Naive thymus-derived CD4-positive, alpha-beta T cell (primary cell): ENCODE data around the gene RADIL. TPM values are rescaled to one million over a fixed set of nuclear protein-coding genes. Genes with fewer than 3 reads are reported as not detected.

Experiments used
- ATAC-seq: fragments of 150-1000 bp; cut with Tn5 transposase; 2 replicates; pipeline ENCODE4 v1.10.0; 2021; ENCODE audit warnings: mild to moderate bottlenecking, moderate library complexity
- CTCF ChIA-PET: fragments of 350-600 bp; sonication (Branson Sonifier 250); formaldehyde crosslinking; loops from one replicate; lab custom pipeline; 2021; ENCODE audit warnings: antibody characterized with exemption; lab: Charles Lee
- POLR2A ChIA-PET: fragments of 350-600 bp; sonication (Branson Sonifier 250); formaldehyde crosslinking; loops from one replicate; lab custom pipeline; 2021; ENCODE audit warnings: antibody characterized with exemption, inconsistent platforms; lab: Charles Lee
- DNase-seq, 9 donors: peaks; one replicate each; pipeline versions ENCODE4 v3.0.0 to v3.0.0-alpha.2; 2020 to 2022; ENCODE audit warnings: mixed read lengths in 1 of 9
- H3K27ac ChIP-seq: one replicate; pipeline ENCODE4 v1.7.0; 2013; ENCODE audit warnings: mild to moderate bottlenecking, low read depth, low read length, moderate library complexity
- H3K27me3 ChIP-seq, 2 donors: one replicate each; pipeline ENCODE4 v1.7.0; 2013; ENCODE audit warnings: low read length in 2 of 2, mild to moderate bottlenecking in 2 of 2, moderate library complexity in 2 of 2; ENCODE audit not compliant: control insufficient read depth in 2 of 2, insufficient read depth in 2 of 2
- H3K36me3 ChIP-seq, 3 experiments: 1 replicate in 2 of 3; 2 replicates in 1 of 3; pipeline ENCODE4 v1.7.0; 2013; ENCODE audit warnings: low read length in 3 of 3, mild to moderate bottlenecking in 3 of 3, moderate library complexity in 1 of 3; ENCODE audit not compliant: insufficient read depth in 3 of 3, control insufficient read depth in 2 of 3
- H3K4me1 ChIP-seq, 2 donors: one replicate each; pipeline ENCODE4 v1.7.0; 2013; ENCODE audit warnings: low read length in 2 of 2, mild to moderate bottlenecking in 2 of 2, moderate library complexity in 1 of 2; ENCODE audit not compliant: control insufficient read depth in 2 of 2, insufficient read depth in 2 of 2
- H3K4me3 ChIP-seq: 2 replicates; pipeline ENCODE4 v1.7.0; 2013; ENCODE audit warnings: mild to moderate bottlenecking, low read length
- H3K9me3 ChIP-seq, 3 experiments: 1 replicate in 2 of 3; 2 replicates in 1 of 3; pipeline ENCODE4 v1.7.0; 2013; ENCODE audit warnings: low read length in 3 of 3; ENCODE audit not compliant: control insufficient read depth in 2 of 3
- H3K27ac Mint-ChIP-seq, 9 donors: one replicate each; pipeline ENCODE4 v1.8.0; 2020 to 2022; ENCODE audit warnings: mixed read lengths in 9 of 9, mild to moderate bottlenecking in 8 of 9, moderate library complexity in 5 of 9, inconsistent platforms in 2 of 9
- H3K27me3 Mint-ChIP-seq, 5 donors: one replicate each; pipeline ENCODE4 v1.8.0; 2021 to 2022; ENCODE audit warnings: mixed read lengths in 5 of 5, mild to moderate bottlenecking in 1 of 5
- H3K36me3 Mint-ChIP-seq, 5 donors: one replicate each; pipeline ENCODE4 v1.8.0; 2020 to 2022; ENCODE audit warnings: mixed read lengths in 5 of 5, mild to moderate bottlenecking in 3 of 5, inconsistent platforms in 1 of 5
- H3K4me1 Mint-ChIP-seq, 7 donors: one replicate each; pipeline ENCODE4 v1.8.0; 2020 to 2022; ENCODE audit warnings: mixed read lengths in 7 of 7, mild to moderate bottlenecking in 3 of 7, inconsistent platforms in 1 of 7
- H3K4me3 Mint-ChIP-seq, 10 donors: one replicate each; pipeline ENCODE4 v1.8.0; 2020 to 2022; ENCODE audit warnings: mild to moderate bottlenecking in 10 of 10, mixed read lengths in 10 of 10, moderate library complexity in 6 of 10, inconsistent platforms in 2 of 10
- H3K9me3 Mint-ChIP-seq, 11 donors: one replicate each; pipeline ENCODE4 v1.8.0; 2020 to 2022; ENCODE audit warnings: mixed read lengths in 11 of 11, mild to moderate bottlenecking in 4 of 11, inconsistent platforms in 1 of 11, moderate library complexity in 1 of 11
- intact Hi-C, 2 donors: fragments of 100-400 bp; cut with micrococcal nuclease; formaldehyde crosslinking; loops; one replicate each; pipeline ENCODE4 v1.15.1; 2023
- polyA plus RNA-seq, 2 donors: library from polyadenylated mRNA; unstranded; fragments of 300-500 nt; fragmentation: Illumina TruSeq; gene quantifications; one replicate each; pipeline ENCODE4 v1.2.3, GENCODE V29; 2021
- total RNA-seq, 6 experiments: library from RNA in 5 of 6; stranded (reverse) in 5 of 6; gene quantifications; 1 replicate in 5 of 6; 2 replicates in 1 of 6; pipeline ENCODE4 v1.2.3 and lab custom pipeline; 2021 to 2026

RADIL gene
- total and polyA plus RNA-seq, 7 experiments from 2014 or later = 0.04 to 0.12 (median 0.08) TPM; not detected in 4

- intact Hi-C loops = no loop called here
- Mint-ChIP-seq H3K27me3 (peaks cover 18 to 46% (median 22%) of the 10 kb centered on the region in 5 donors), H3K4me1 (peaks cover 7 to 13% (median 13%) of the 10 kb centered on the region in 7 donors), H3K9me3 (peaks cover 0 to 1% (median 0%) of the 10 kb centered on the region in 11 donors), H3K36me3 (no peaks in the 10 kb centered on the region), H3K4me3 (no peak overlapping the region), H3K27ac (no peak overlapping the region)
- CTCF ChIA-PET = no interaction called here
- H3K9me3 ChIP-seq = no peaks in the 10 kb centered on the region
- H3K4me3 ChIP-seq = no peak overlapping the region
- peaks cover 0 to 5% of the 10 kb centered on the region in 2 donors for H3K27me3 ChIP-seq
- POLR2A ChIA-PET = no interaction called here
- no peak for DNase-seq
- no peak for ATAC-seq
- H3K27ac ChIP-seq = no peak overlapping the region
- H3K36me3 ChIP-seq = no peaks in the 10 kb centered on the region
- H3K4me1 ChIP-seq = no peaks in the 10 kb centered on the region
These were observed 4.9 kb downstream of the RADIL start for GRCh38 chr7:4878336-4879335.

- Mint-ChIP-seq H3K4me1 (peaks cover 0 to 5% (median 0%) of the 10 kb centered on the region in 7 donors), H3K9me3 (no peaks in the 10 kb centered on the region), H3K36me3 (no peaks in the 10 kb centered on the region), H3K4me3 (no peak overlapping the region), H3K27me3 (peaks cover 11 to 41% (median 17%) of the 10 kb centered on the region in 5 donors), H3K27ac (no peak overlapping the region)
- CTCF ChIA-PET = no interaction called here
- ATAC-seq = no peak
- H3K4me1 ChIP-seq = no peaks in the 10 kb centered on the region
- intact Hi-C loops = no loop called here
- no peaks in the 10 kb centered on the region for H3K36me3 ChIP-seq
- H3K27ac ChIP-seq = no peak overlapping the region
- DNase-seq = no peak
- H3K27me3 ChIP-seq = no peaks in the 10 kb centered on the region
- H3K4me3 ChIP-seq = no peak overlapping the region
- no peaks in the 10 kb centered on the region for H3K9me3 ChIP-seq
- POLR2A ChIA-PET = no interaction called here
These were observed 6.9 kb downstream of the RADIL start for GRCh38 chr7:4876586-4876985.

GRCh38 chr7:4875391-4875790 is 8.1 kb downstream of the RADIL start:
- Mint-ChIP-seq H3K36me3 (no peaks in the 10 kb centered on the region), H3K27me3 (peaks cover 18 to 44% (median 19%) of the 10 kb centered on the region in 5 donors), H3K4me1 (peaks cover 2 to 10% (median 5%) of the 10 kb centered on the region in 7 donors), H3K27ac (no peak overlapping the region), H3K9me3 (no peaks in the 10 kb centered on the region), H3K4me3 (no peak overlapping the region)
- intact Hi-C loops = no loop called here
- H3K4me1 ChIP-seq = no peaks in the 10 kb centered on the region
- H3K36me3 ChIP-seq = no peaks in the 10 kb centered on the region
- no peaks in the 10 kb centered on the region for H3K9me3 ChIP-seq
- ChIA-PET POLR2A (no interaction called here), CTCF (no interaction called here)
- H3K27me3 ChIP-seq = no peaks in the 10 kb centered on the region
- DNase-seq (no peak), ATAC-seq (no peak)
- no peak overlapping the region for H3K27ac ChIP-seq
- no peak overlapping the region for H3K4me3 ChIP-seq

GRCh38 chr7:4873071-4873944 is 10.2 kb downstream of the RADIL start:
- H3K27me3 ChIP-seq = no peaks in the 10 kb centered on the region
- no peaks in the 10 kb centered on the region for H3K9me3 ChIP-seq
- ATAC-seq = no peak
- Mint-ChIP-seq H3K4me3 (no peak overlapping the region), H3K27me3 (peaks cover 17 to 35% (median 25%) of the 10 kb centered on the region in 5 donors), H3K27ac (no peak overlapping the region), H3K9me3 (peaks cover 0 to 7% (median 0%) of the 10 kb centered on the region in 11 donors), H3K36me3 (peaks cover 0 to 4% (median 0%) of the 10 kb centered on the region in 5 donors), H3K4me1 (peaks cover 2 to 10% (median 5%) of the 10 kb centered on the region in 7 donors)
- no peak for DNase-seq
- no peaks in the 10 kb centered on the region for H3K36me3 ChIP-seq
- H3K4me3 ChIP-seq = no peak overlapping the region
- no peaks in the 10 kb centered on the region for H3K4me1 ChIP-seq
- ChIA-PET POLR2A (interaction anchor here (0.7 kb wide), 1 partner anchor 101 kb away, joined by 4 read pairs; no protein-coding TSS in a partner anchor), CTCF (no interaction called here)
- H3K27ac ChIP-seq = no peak overlapping the region
- intact Hi-C loops = no loop called here

GRCh38 chr7:4871930-4872675 is 11.4 kb downstream of the RADIL start:
- no peaks in the 10 kb centered on the region for H3K9me3 ChIP-seq
- POLR2A ChIA-PET = no interaction called here
- Mint-ChIP-seq H3K4me3 (peak overlapping the region in 1 of 10 donors; percentile 12), H3K4me1 (peaks cover 2 to 10% (median 5%) of the 10 kb centered on the region in 7 donors), H3K9me3 (peaks cover 0 to 8% (median 2%) of the 10 kb centered on the region in 11 donors), H3K27ac (no peak overlapping the region), H3K36me3 (peaks cover 0 to 4% (median 0%) of the 10 kb centered on the region in 5 donors), H3K27me3 (peaks cover 17 to 32% (median 24%) of the 10 kb centered on the region in 5 donors)
- H3K27me3 ChIP-seq = no peaks in the 10 kb centered on the region
- H3K27ac ChIP-seq = no peak overlapping the region
- no peak overlapping the region for H3K4me3 ChIP-seq
- intact Hi-C loops = no loop called here
- no peaks in the 10 kb centered on the region for H3K4me1 ChIP-seq
- CTCF ChIA-PET = no interaction called here
- no peak for DNase-seq
- ATAC-seq = no peak
- no peaks in the 10 kb centered on the region for H3K36me3 ChIP-seq
